PFSK-1 (cell line): ENCODE data around the gene AHR.

ENCODE experiments used
- POLR2AphosphoS5 ChIP-seq: IDR thresholded peaks from 2 replicates; pipeline ENCODE4 v1.6.1; 2012; ENCODE audit warnings: low read depth, mild to moderate bottlenecking, control low read depth, low read length, moderate library complexity
- REST ChIP-seq, 2 experiments: IDR thresholded peaks; 2 replicates each; pipeline versions ENCODE4 v1.6.1 to v1.8.0; 2011 to 2012; ENCODE audit warnings: low read depth in 2 of 2, low read length in 2 of 2, control low read depth in 1 of 2, inconsistent platforms in 1 of 2, mild to moderate bottlenecking in 1 of 2, moderate library complexity in 1 of 2; ENCODE audit not compliant: insufficient read depth in 1 of 2
- TAF1 ChIP-seq: IDR thresholded peaks from 2 replicates; pipeline ENCODE4 v1.6.1; 2012; ENCODE audit warnings: low read length, control low read depth, borderline replicate concordance; ENCODE audit not compliant: insufficient read depth

DNA sequence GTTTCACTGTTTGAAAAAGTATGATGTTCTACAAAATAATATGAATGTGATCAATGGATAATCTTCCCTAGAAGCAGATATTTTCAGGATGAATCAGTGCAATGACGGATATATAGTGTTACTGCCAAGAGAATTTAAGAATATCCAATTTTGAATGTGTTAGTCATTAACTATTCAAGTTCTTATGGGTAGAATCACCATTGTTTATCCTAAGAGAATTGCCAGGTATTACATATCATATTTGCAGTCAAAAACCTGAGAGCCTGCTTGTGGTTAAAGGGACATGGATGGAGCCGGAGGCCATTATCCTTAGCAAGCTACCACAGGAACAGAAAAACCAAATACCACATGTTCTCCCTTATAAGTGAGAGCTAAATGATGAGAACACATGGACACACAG lies 26.9 kb downstream of the AHR start:
- TF ChIP-seq REST (IDR thresholded peaks at IDR 0.05; ENCODE audit: insufficient read depth in 1 of 2, low read depth in 2 of 2, low read length in 2 of 2) (no peak), TAF1 (no peak), POLR2AphosphoS5 (no peak)
